Memory B cell (primary cell): ENCODE measurements around the gene APBB3.

Experiments used
- ATAC-seq: fragments of 150-1000 bp; cut with Tn5 transposase; 2 replicates; pipeline ENCODE4 v1.10.0; 2021; ENCODE audit warnings: low read depth, mild to moderate bottlenecking, moderate library complexity
- DNase-seq, 2 donors: peaks; one replicate each; pipeline ENCODE4 v3.0.0; 2022; ENCODE audit warnings: low spot score in 2 of 2
- H3K27ac Mint-ChIP-seq: one replicate; pipeline ENCODE4 v1.8.0; 2022; ENCODE audit warnings: mild to moderate bottlenecking, moderate library complexity, mixed read lengths
- H3K27me3 Mint-ChIP-seq: one replicate; pipeline ENCODE4 v1.8.0; 2022; ENCODE audit warnings: mixed read lengths
- H3K36me3 Mint-ChIP-seq: one replicate; pipeline ENCODE4 v1.8.0; 2022; ENCODE audit warnings: mild to moderate bottlenecking, mixed read lengths
- H3K4me1 Mint-ChIP-seq: one replicate; pipeline ENCODE4 v1.8.0; 2022; ENCODE audit warnings: mixed read lengths
- H3K4me3 Mint-ChIP-seq: one replicate; pipeline ENCODE4 v1.8.0; 2022; ENCODE audit warnings: mild to moderate bottlenecking, moderate library complexity, mixed read lengths
- H3K9me3 Mint-ChIP-seq: one replicate; pipeline ENCODE4 v1.8.0; 2022; ENCODE audit warnings: mixed read lengths

Gene APBB3

DNA sequence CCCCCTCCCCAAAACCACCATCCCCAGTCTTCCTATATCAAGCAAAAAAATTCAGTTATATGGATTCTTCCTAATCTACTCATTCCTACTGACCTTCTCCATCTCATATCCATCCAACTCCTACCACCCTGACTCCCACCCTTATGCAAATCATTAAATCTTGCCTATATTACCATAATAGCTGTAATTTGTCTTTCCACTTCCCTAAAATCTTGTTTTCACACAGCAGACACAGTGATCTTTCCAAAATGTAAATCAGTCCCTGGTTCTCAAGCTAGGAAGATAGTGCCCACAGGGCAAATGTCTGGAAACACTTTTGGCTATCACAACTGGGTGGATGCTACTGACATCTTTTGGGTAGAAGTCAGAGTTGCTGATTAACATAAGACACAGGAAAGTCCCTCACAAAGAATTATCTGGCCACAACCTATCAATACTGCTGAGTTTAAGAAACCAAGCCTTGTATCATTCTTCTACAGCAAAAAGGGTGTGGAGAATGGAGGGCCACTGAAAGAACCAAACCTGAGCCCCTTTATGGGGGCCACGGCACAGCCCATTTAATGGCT lies 8.6 kb downstream of the APBB3 start:
- peak overlapping the region; percentile 89 for H3K4me3 Mint-ChIP-seq
- peak overlapping the region; percentile 95 for H3K27ac Mint-ChIP-seq
- peaks cover 44% of the 10 kb centered on the region for H3K4me1 Mint-ChIP-seq
- DNase-seq (no peak), ATAC-seq (no peak)
- peaks cover 21% of the 10 kb centered on the region for H3K36me3 Mint-ChIP-seq
- H3K9me3 Mint-ChIP-seq = no peaks in the 10 kb centered on the region
- no peaks in the 10 kb centered on the region for H3K27me3 Mint-ChIP-seq

DNA sequence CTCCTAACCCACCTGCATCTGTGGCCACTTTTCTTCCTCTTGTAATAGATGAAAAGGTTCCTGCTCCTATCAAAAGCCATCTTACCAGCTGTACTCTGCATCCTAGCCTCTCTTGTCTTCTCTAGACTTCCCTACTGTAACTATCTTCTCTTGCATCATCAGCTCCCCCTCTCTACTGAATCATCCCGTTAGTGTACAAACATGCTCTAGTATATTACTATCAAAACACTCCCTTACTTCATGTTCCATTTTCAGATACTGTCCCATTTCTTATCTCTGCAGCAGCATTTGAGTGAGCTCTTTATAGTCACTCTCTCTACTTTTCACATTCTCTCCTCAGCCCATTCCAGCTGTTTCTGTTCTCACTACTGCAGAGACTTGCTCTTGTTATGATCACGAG lies 9.9 kb downstream of the APBB3 start:
- Mint-ChIP-seq H3K27me3 (no peaks in the 10 kb centered on the region), H3K4me1 (peaks cover 44% of the 10 kb centered on the region), H3K4me3 (no peak overlapping the region), H3K9me3 (no peaks in the 10 kb centered on the region), H3K36me3 (peaks cover 25% of the 10 kb centered on the region), H3K27ac (peak overlapping the region; percentile 54)
- DNase-seq (no peak), ATAC-seq (no peak)

DNA sequence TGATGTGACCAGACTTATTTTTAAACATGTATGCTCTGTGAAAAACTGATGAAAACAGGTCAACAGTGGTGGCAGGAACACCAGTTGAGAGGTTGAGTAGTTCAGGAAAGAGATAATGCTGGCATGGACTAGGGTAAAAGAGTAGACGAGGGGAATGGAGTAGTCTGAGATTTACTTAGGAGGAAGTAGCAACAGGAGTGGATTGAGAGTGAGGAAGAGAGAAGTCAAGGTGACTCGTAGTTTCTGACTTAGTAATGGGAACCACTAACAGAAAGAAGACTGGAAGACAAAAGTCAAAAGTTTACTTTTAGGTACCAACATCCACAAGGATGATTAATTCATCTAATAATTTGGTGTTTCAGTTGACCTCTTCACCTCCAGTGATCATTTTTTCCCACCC lies 10.7 kb downstream of the APBB3 start:
- no peak for ATAC-seq
- Mint-ChIP-seq H3K9me3 (no peaks in the 10 kb centered on the region), H3K27ac (peak overlapping the region; percentile 54), H3K36me3 (peaks cover 23% of the 10 kb centered on the region), H3K4me1 (peaks cover 45% of the 10 kb centered on the region), H3K4me3 (no peak overlapping the region), H3K27me3 (no peaks in the 10 kb centered on the region)
- no peak for DNase-seq

DNA sequence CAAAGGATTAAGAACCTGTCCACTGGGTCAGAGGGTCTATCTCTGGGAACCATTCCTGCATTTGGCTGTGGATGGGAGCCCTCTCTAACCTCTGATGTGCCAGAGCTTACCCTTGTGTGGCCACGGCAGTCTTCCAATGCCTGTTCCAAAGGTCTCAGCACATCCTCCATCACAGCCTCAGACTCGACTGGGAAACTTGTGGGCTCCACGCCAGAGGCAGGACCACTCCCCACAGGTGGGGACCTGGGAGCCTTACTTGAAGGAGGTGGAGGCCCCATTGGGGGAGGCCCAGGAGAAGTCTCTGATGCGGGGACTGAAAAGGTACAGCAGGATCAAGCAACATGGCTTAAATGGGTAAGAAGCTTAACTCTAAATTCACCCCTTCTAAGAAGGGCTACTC lies 12.5 kb downstream of the APBB3 start:
- H3K27me3 Mint-ChIP-seq = no peaks in the 10 kb centered on the region
- H3K4me3 Mint-ChIP-seq = no peak overlapping the region
- peak overlapping the region; percentile 60 for H3K27ac Mint-ChIP-seq
- H3K9me3 Mint-ChIP-seq = no peaks in the 10 kb centered on the region
- peaks cover 41% of the 10 kb centered on the region for H3K4me1 Mint-ChIP-seq
- peaks cover 23% of the 10 kb centered on the region for H3K36me3 Mint-ChIP-seq
- no peak for ATAC-seq
- DNase-seq = no peak

DNA sequence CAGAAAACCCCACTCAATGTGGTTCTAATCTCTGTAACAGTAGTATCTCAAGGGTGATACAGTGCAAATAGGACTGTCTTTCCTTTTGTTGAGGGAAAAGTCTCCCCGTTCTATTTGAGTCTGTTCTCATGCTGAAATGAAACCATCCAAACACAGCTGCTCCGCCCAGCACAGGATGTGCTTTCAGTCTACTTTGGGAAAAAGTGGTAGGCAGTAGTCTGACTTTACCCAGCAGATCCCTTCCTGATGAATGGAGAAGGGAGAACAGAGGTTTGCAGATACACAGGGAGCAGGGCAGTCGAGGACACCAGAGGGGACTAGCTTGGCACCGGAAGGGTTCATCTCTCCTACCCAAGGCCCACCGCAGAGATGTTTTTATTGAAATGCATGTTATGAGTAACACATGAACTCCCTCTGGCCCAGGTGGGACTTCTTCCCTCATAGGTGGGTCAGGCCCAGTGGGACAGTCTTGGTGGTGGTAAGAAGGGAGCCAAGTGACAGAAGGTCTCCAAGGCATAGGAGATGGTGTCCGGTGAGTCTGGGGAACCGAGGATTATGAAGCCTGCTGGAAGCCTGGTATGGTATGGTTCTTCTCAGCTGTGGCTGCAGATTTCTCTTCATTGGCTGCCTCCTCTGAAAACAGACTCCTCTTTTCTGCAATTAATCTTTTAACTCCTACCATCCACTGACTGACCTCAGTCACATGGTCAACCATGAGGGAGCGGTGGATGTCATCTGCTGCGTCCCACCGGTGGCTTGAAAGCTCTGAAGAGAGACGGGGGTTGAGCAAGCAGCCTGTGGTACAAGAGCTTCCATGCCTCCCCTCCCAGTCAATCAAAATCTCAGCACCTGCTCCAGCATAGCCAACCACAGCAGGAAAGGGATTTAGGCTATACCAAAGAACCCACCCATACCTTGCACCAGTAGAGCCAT lies 14.0 kb downstream of the APBB3 start:
- no peak for ATAC-seq
- DNase-seq = no peak
- no peak overlapping the region for H3K4me3 Mint-ChIP-seq
- H3K36me3 Mint-ChIP-seq = peaks cover 22% of the 10 kb centered on the region
- no peaks in the 10 kb centered on the region for H3K27me3 Mint-ChIP-seq
- no peaks in the 10 kb centered on the region for H3K9me3 Mint-ChIP-seq
- peaks cover 35% of the 10 kb centered on the region for H3K4me1 Mint-ChIP-seq
- H3K27ac Mint-ChIP-seq = peak overlapping the region; percentile 94

DNA sequence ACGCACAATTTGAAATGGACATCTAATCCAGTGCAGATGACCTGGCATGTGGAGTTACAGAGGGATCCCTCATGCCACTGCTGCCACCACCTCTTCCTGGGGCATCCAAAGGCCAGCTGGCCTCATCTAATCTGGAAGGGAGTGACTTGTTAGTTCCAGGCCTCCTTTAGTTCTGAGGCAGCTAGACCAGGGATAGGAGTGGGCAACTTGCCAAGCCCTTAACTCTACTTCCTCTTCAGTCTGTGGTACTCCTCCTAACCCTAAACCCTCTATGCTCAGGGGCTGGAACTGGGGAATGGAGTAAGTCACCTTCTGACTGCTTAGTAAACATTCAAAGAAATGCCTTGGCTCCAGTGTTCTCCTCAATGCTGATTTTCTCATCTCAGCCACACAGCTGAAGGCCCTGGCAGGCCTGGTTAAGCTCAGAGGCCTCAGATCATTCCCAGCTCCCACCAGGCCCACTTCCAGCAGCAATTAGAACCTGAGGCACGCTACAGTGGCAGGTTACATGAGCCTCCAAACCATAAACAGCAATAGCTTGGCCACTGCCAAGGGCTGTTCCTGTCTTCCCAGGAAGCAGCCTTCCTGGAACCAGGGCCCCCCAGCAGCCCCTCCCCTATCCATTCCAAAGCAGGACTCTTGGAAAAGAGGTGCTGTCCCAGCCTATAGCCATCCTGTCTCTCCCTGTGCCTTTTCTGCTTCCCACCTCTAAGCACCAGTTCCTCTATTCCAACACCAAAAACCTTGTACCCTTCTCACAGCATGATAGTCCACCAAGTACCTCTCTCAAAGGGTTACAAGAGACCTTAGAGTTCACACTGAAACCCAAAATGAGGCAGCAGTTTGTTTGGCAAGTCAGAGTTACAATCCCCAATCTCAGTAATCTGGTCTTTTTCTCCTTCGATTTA lies 14.9 kb downstream of the APBB3 start:
- Mint-ChIP-seq H3K27me3 (no peaks in the 10 kb centered on the region), H3K4me1 (peaks cover 30% of the 10 kb centered on the region), H3K27ac (peak overlapping the region; percentile 94), H3K9me3 (no peaks in the 10 kb centered on the region), H3K36me3 (peaks cover 23% of the 10 kb centered on the region), H3K4me3 (peak overlapping the region; percentile 54)
- no peak for ATAC-seq
- DNase-seq = no peak

DNA sequence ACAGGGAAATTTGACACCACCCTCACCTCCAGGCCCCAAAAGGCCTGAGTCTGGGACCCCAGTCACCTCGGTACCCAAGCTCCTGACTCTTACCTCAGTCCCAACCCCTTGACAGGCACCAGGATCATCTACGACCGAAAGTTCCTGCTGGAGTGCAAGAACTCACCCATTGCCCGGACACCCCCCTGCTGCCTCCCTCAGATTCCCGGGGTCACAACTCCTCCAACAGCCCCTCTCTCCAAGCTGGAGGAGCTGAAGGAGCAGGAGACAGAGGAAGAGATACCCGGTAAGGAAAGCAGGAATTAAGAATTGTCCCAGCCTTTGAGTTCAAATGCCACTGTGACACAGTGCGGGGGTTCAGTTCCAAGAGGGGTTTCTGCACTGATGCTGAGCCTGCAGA lies 15.6 kb downstream of the APBB3 start:
- Mint-ChIP-seq H3K9me3 (no peaks in the 10 kb centered on the region), H3K36me3 (peaks cover 21% of the 10 kb centered on the region), H3K4me3 (peak overlapping the region; percentile 84), H3K27me3 (no peaks in the 10 kb centered on the region), H3K4me1 (peaks cover 24% of the 10 kb centered on the region), H3K27ac (peak overlapping the region; percentile 94)
- no peak for DNase-seq
- no peak for ATAC-seq

DNA sequence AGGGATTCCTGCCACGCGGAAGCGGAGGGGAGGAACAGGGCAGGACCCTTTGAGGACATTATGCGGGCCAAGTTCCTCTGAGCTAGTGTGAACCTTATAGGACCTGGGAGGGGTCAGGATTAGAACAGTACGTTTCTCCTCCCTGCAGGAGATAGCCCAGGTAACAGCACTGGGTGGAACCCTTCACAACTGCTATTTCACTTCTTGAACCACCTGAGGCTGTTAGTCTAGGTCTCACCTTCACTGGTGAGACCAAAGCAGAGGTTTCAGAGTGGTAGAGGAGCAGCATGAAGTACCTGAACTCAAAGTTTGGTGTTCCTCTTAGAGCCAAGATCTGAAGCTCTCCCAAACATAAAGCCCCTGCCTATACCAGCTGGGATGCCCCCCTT lies 16.1 kb downstream of the APBB3 start:
- H3K4me1 Mint-ChIP-seq = peaks cover 19% of the 10 kb centered on the region
- H3K9me3 Mint-ChIP-seq = no peaks in the 10 kb centered on the region
- H3K36me3 Mint-ChIP-seq = peaks cover 21% of the 10 kb centered on the region
- H3K27ac Mint-ChIP-seq = peak overlapping the region; percentile 94
- H3K27me3 Mint-ChIP-seq = no peaks in the 10 kb centered on the region
- DNase-seq (no peak), ATAC-seq (no peak)
- H3K4me3 Mint-ChIP-seq = peak overlapping the region; percentile 84

DNA sequence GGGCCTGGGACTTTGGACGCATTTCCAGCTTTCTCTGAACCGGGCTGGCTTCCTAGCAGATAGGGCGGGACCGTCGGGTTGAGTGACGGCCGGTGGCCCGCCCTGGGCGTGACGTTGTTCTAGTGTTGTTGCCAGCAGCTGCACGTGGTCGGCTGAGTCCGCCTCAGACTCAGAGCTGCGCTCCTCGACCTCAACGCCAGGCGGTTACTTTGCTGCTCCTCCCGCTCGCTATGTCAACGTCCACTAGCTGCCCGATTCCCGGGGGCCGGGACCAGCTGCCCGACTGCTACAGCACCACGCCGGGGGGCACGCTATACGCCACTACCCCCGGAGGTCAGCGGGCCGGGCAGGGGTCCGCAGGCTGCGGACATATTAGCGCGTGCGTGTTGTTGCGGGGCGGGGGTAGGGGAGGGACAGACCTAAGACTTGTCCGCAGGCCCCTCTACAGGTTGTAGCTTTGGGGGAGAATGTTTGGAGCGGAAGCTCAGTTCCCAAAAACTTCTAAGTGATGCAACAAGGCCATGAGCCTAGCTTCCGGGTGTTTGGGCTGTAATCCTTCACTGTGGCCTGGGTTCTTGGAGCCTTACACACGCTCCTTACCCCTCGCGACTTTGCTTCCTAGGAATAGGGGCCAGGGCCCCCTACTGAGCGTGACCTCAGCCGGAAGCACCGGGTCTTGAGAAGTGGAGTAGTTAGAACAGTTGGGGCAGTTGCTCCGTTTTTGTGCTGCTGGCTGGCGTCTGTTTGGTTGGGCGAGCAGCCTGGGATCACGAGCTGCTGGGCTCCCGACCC lies 16.7 kb downstream of the APBB3 start, which contains the start of gene EIF4EBP3:
EIF4EBP3 (plus strand) TSS at position 155 of the 792 bp plus-strand sequence; CDS start at position 231, 76 bp downstream.
- DNase-seq (peak; percentile 79), ATAC-seq (peak; percentile 99)
- no peaks in the 10 kb centered on the region for H3K9me3 Mint-ChIP-seq
- H3K4me1 Mint-ChIP-seq = peaks cover 15% of the 10 kb centered on the region
- H3K27me3 Mint-ChIP-seq = no peaks in the 10 kb centered on the region
- peak within 1 kb of the TSS; percentile 84 for H3K4me3 Mint-ChIP-seq
- H3K36me3 Mint-ChIP-seq = peaks cover 18% of the 10 kb centered on the region
- peak within 1 kb of the TSS; percentile 94 for H3K27ac Mint-ChIP-seq

DNA sequence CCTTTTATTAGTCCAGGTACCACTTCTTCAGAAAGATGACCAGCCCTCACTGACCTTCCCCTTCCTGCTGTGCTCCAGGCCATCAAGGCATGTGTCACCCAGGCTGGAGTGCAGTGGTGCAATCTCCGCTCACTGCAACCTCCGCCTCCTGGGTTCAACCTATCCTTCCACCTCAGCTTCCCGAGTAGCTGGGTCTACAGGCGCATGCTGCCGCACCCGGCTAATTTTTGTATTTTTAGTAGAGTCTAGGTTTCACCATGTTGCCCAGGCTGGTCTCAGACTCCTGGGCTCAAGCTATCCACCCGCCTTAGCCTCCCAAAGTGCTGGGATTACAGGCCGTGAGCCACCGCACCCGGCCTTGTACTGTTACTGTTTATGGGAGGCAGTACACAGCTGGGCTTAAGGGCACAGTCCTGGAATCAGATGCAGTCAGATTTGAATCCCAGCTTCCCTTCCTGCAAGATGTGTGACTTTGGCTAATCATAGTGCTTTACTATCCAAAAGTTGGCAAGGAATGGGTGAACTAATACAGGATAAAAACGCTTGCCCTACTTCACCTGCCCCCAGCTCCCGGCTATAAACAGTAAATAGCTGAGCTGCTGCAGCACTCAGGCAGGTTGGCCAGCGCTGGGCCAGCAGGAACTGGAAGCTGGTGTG lies 17.4 kb downstream of the APBB3 start:
- ATAC-seq = no peak
- H3K4me1 Mint-ChIP-seq = peaks cover 15% of the 10 kb centered on the region
- H3K4me3 Mint-ChIP-seq = peak overlapping the region; percentile 84
- H3K27me3 Mint-ChIP-seq = no peaks in the 10 kb centered on the region
- H3K27ac Mint-ChIP-seq = peak overlapping the region; percentile 94
- DNase-seq = no peak
- H3K36me3 Mint-ChIP-seq = peaks cover 22% of the 10 kb centered on the region
- H3K9me3 Mint-ChIP-seq = no peaks in the 10 kb centered on the region

DNA sequence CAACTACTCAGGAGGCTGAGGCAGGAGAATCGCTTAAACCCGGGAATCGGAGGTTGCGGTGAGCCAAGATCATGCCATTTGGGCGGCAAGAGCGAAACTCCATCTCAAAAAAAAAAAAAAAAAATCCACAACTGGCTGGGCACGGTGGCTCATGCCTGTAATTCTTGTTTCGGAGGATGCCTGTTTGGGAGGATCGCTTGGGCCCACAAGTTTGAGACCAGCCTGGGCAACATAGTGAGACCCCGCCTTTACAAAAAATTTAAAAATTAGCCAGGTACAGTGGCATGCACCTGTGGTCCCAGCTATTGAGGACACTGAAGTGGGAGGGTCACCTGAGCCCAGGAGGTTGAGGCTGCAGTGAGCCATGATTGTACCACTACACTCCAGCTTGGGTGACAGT lies 18.8 kb downstream of the APBB3 start:
- no peak for ATAC-seq
- peaks cover 23% of the 10 kb centered on the region for H3K36me3 Mint-ChIP-seq
- peaks cover 15% of the 10 kb centered on the region for H3K4me1 Mint-ChIP-seq
- H3K9me3 Mint-ChIP-seq = no peaks in the 10 kb centered on the region
- no peak overlapping the region for H3K27ac Mint-ChIP-seq
- H3K27me3 Mint-ChIP-seq = no peaks in the 10 kb centered on the region
- H3K4me3 Mint-ChIP-seq = no peak overlapping the region
- no peak for DNase-seq

DNA sequence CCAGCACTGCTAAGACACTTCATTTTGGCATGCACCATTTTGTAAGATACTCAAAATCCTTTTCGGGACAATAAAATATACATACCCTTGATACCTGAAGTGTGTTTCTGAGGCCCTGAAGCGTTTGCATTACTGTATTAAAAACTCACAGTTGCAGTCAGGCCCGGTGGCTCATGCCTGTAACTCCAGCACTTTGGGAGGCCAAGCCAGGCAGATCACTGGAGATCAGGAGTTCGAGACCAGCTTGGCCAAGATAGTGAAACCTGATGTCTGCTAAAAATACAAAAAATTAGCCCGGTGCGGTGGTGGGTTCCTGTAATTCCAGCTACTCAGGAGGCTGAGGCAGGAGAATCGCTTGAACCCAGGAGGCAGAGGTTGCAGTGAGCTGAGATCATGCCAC lies 19.4 kb downstream of the APBB3 start:
- peak overlapping the region; percentile 24 for H3K27ac Mint-ChIP-seq

DNA sequence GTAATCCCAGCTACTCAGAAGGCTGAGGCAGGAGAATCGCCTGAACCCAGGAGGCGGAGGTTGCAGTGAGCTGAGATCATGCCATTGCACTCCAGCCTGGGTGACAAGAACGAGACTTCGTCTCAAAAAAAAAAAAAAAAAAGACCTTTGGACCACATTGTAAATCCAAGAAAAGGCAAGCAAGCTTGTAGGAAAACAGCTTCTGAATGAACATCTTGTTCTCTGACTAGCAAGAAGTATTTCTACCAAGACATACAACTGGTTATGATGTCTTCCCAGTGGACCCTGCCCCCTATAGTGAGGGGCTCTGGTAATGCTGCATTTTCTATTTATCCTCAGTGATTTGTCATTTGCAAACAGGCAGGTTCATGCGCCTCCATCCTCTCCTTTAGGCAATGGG lies 21.4 kb downstream of the APBB3 start:
- Mint-ChIP-seq H3K36me3 (peaks cover 26% of the 10 kb centered on the region), H3K27me3 (no peaks in the 10 kb centered on the region), H3K9me3 (no peaks in the 10 kb centered on the region), H3K27ac (no peak overlapping the region), H3K4me3 (no peak overlapping the region), H3K4me1 (peaks cover 5% of the 10 kb centered on the region)
- no peak for ATAC-seq
- DNase-seq = no peak

More for the DNA sequence above, 19.4 kb downstream of the APBB3 start:
- Mint-ChIP-seq H3K4me3 (no peak overlapping the region), H3K36me3 (peaks cover 21% of the 10 kb centered on the region), H3K4me1 (peaks cover 14% of the 10 kb centered on the region), H3K9me3 (no peaks in the 10 kb centered on the region), H3K27me3 (no peaks in the 10 kb centered on the region)
- ATAC-seq (no peak), DNase-seq (no peak)
